Loucy (cell line): Measurements from ENCODE around the gene INO80B.

Source experiments
- EZH2phosphoT487 ChIP-seq: fragments of 200-600 bp; IDR thresholded peaks from 2 replicates; pipeline ENCODE4 v1.6.1; 2018; ENCODE audit warnings: antibody characterized with exemption, mild to moderate bottlenecking, moderate library complexity, borderline replicate concordance
- TF ChIP-seq, protein P1 (sequence below): fragments of 200-600 bp; sonication (generic); conservative IDR thresholded peaks from 2 replicates; pipeline ENCODE4 v1.5.1; 2014; ENCODE audit warnings: mild to moderate bottlenecking, antibody characterized with exemption, low read length

DNA sequence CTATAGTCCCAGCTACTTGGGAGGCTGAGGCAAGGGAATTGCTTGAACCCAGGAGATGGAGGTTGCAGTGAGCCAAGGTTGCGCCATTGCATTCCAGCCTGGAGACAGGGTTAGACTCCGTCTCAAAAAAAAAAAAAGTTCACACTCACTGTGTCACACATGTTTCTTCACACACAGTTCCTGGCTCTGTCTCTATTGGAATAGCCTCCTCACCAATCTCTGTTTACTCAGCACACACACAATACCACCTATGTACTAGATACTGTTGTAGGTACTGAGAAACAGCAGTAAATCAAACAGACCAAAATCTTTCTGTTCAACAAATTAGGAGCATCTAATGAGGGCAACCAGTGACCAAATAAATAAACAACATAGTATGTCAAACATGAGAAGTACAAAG lies 31.3 kb downstream of the INO80B start:
- TF ChIP-seq, protein P1, sequence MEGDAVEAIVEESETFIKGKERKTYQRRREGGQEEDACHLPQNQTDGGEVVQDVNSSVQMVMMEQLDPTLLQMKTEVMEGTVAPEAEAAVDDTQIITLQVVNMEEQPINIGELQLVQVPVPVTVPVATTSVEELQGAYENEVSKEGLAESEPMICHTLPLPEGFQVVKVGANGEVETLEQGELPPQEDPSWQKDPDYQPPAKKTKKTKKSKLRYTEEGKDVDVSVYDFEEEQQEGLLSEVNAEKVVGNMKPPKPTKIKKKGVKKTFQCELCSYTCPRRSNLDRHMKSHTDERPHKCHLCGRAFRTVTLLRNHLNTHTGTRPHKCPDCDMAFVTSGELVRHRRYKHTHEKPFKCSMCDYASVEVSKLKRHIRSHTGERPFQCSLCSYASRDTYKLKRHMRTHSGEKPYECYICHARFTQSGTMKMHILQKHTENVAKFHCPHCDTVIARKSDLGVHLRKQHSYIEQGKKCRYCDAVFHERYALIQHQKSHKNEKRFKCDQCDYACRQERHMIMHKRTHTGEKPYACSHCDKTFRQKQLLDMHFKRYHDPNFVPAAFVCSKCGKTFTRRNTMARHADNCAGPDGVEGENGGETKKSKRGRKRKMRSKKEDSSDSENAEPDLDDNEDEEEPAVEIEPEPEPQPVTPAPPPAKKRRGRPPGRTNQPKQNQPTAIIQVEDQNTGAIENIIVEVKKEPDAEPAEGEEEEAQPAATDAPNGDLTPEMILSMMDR, result no peak
- no peak for TF ChIP-seq EZH2phosphoT487
